ENCODE data around the gene SHLD1.

GRCh38 chr20:5881703-5882102 is 131.5 kb downstream of the SHLD1 start:
- TF ChIP-seq CTCF (IDR thresholded peaks at IDR 0.05; ENCODE audit: poor library complexity): no peak
- no peak for TF ChIP-seq EZH2phosphoT487 (IDR thresholded peaks at IDR 0.05; ENCODE audit: low read depth, severe bottlenecking, unreplicated experiment)
